Measurements from ENCODE around the gene FZD10. TPM values are rescaled to one million over a fixed set of nuclear protein-coding genes. Genes with fewer than 3 reads are reported as not detected.

FZD10 gene
- total and polyA plus RNA-seq, 2 of the 13 experiments (the other 11 are each of a cell fraction or from before 2014, with no cell fraction given), result not detected

DNA sequence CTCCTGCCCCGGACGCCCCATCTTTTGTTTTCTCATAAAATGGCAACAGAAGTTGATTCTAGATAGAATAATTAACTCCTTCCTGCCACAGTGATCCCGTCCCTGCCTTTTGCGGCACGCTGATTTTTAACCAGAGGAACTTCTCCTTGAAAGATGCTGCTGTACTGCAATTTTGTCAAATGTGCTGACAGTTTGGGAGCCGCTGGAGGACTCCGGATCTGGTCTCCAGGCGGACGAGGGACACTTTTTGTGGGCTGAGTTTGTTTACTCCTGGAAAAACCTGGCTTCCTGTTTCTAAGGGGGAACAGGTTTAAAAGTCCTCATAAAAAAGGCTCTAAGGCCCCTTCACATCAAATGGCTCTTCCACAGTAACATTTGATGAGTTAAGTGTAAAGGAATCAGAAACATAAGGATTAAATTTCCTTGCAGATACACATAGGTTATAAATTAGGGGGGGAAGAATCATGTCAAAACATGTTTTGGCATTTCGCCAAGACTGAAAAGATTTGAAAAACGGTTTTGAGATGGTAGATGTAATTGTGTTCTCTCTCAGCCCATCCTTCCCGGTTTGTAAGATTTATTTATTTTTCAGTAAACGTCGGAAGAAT is 15.5 kb downstream of the FZD10 start:
- H3K4me2 ChIP-seq (ENCODE audit: low read depth, low read length), result no peak overlapping the region
- ChIA-PET CTCF (ENCODE audit: low intra/inter-chr PET ratio, low total read pairs) (no interaction called here), POLR2A (no interaction called here)
- H3K27me3 ChIP-seq (ENCODE audit: control insufficient read depth in 1 of 2, insufficient read depth in 2 of 2, low read length in 2 of 2), result peaks cover 1 to 11% of the 10 kb centered on the region in 2 experiments; a peak in 3 of 5 replicates
- 41% methylated on average over 14 of the region's 14 CpGs for WGBS (ENCODE audit: low lambda C conversion rate)
- H3K9ac ChIP-seq (ENCODE audit: insufficient read depth, low read depth, low read length), result no peak overlapping the region
- no peak overlapping the region for H2AFZ ChIP-seq (ENCODE audit: low read length)
- H4K20me1 ChIP-seq (ENCODE audit: insufficient read depth, low read length), result no peaks in the 10 kb centered on the region
- in situ Hi-C loops (cut with HindIII; ENCODE audit: extremely low pct_ligation_motif_present, low pct_unique_long_range_greater_than_20kb) (no loop called here), intact Hi-C loops (cut with micrococcal nuclease; ENCODE audit: unreplicated experiment) (no loop called here)
- no peak for ATAC-seq
- TF ChIP-seq DR1 (CRISPR knock-in tag; IDR thresholded peaks at IDR 0.05) (no peak), E2F2 (CRISPR knock-in tag; IDR thresholded peaks at IDR 0.05; ENCODE audit: borderline replicate concordance) (no peak), KLF15 (CRISPR knock-in tag; IDR thresholded peaks at IDR 0.05; ENCODE audit: borderline replicate concordance) (no peak), HOMEZ (CRISPR knock-in tag; IDR thresholded peaks at IDR 0.05; ENCODE audit: low read depth) (no peak), TEAD3 (CRISPR knock-in tag; optimal IDR thresholded peaks at IDR 0.05; ENCODE audit: borderline replicate concordance) (no peak), NBN (conservative IDR thresholded peaks at IDR 0.05) (no peak), ZKSCAN8 (CRISPR knock-in tag; IDR thresholded peaks at IDR 0.05; ENCODE audit: borderline replicate concordance) (no peak), NFE2L2 (IDR thresholded peaks at IDR 0.05; ENCODE audit: low read length) (no peak), HNRNPLL (IDR thresholded peaks at IDR 0.05; ENCODE audit: low read depth, low read length, poor library complexity, severe bottlenecking) (no peak), PAF1 (CRISPR knock-in tag; IDR thresholded peaks at IDR 0.05) (no peak), HINFP (CRISPR knock-in tag; IDR thresholded peaks at IDR 0.05; ENCODE audit: low read depth) (no peak), HMG20A (CRISPR knock-in tag; IDR thresholded peaks at IDR 0.05; ENCODE audit: borderline replicate concordance) (no peak), IRX3 (CRISPR knock-in tag; IDR thresholded peaks at IDR 0.05; ENCODE audit: borderline replicate concordance, low read depth) (no peak), JARID2 (CRISPR knock-in tag; IDR thresholded peaks at IDR 0.05; ENCODE audit: insufficient replicate concordance) (no peak)
- TF ChIP-seq, protein P1, sequence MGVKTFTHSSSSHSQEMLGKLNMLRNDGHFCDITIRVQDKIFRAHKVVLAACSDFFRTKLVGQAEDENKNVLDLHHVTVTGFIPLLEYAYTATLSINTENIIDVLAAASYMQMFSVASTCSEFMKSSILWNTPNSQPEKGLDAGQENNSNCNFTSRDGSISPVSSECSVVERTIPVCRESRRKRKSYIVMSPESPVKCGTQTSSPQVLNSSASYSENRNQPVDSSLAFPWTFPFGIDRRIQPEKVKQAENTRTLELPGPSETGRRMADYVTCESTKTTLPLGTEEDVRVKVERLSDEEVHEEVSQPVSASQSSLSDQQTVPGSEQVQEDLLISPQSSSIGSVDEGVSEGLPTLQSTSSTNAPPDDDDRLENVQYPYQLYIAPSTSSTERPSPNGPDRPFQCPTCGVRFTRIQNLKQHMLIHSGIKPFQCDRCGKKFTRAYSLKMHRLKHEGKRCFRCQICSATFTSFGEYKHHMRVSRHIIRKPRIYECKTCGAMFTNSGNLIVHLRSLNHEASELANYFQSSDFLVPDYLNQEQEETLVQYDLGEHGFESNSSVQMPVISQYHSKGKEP (CRISPR knock-in tag; IDR thresholded peaks at IDR 0.05), result no peak
- TF ChIP-seq, protein P2, sequence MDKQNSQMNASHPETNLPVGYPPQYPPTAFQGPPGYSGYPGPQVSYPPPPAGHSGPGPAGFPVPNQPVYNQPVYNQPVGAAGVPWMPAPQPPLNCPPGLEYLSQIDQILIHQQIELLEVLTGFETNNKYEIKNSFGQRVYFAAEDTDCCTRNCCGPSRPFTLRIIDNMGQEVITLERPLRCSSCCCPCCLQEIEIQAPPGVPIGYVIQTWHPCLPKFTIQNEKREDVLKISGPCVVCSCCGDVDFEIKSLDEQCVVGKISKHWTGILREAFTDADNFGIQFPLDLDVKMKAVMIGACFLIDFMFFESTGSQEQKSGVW (CRISPR knock-in tag; IDR thresholded peaks at IDR 0.05; ENCODE audit: borderline replicate concordance), result no peak
- no peak for DNase-seq (ENCODE audit: low spot score)
- H3K4me3 ChIP-seq (replicated peaks in 1 of 3; ENCODE audit: insufficient read depth in 1 of 3, low read depth in 2 of 3, low read length in 3 of 3), result no peak overlapping the region
- no peaks in the 10 kb centered on the region for H3K79me2 ChIP-seq (ENCODE audit: insufficient read depth, low read length)
- H3K9me3 ChIP-seq (ENCODE audit: low read length), result no peaks in the 10 kb centered on the region
- no peaks in the 10 kb centered on the region for H3K4me1 ChIP-seq (ENCODE audit: insufficient read depth, low read length)
- BruUV-seq (replicated peaks), result no TSS peak
- FAIRE-seq, result no peak
- H3K36me3 ChIP-seq (replicated peaks in 1 of 2; ENCODE audit: control insufficient read depth in 1 of 2, insufficient read depth in 2 of 2, low read length in 2 of 2), result no peaks in the 10 kb centered on the region
- no peak overlapping the region for H3K27ac ChIP-seq (ENCODE audit: extremely low read length, insufficient read depth, low read length)

Measured in HepG2 (cell line).